Ovary (tissue), 3 donors: ENCODE data around the gene POLR1F.

Source experiments
- CTCF ChIP-seq, 3 donors: fragments of 450-650 bp in 2 of 3; fragments of 200-600 bp in 1 of 3; IDR thresholded peaks; one replicate each; pipeline versions ENCODE4 v1.5.1 to v1.8.0; 2016 to 2022; ENCODE audit warnings: antibody characterized with exemption in 3 of 3, mild to moderate bottlenecking in 1 of 3
- POLR2A ChIP-seq: fragments of 450-650 bp; IDR thresholded peaks from one replicate; pipeline ENCODE4 v1.6.1; 2017; ENCODE audit warnings: antibody characterized with exemption, mild to moderate bottlenecking, moderate library complexity
- donor health status: DM: no; HTN: no; CAD: no.

- peak in 1 of 3 donors; percentile 29 for TF ChIP-seq CTCF (IDR thresholded peaks at IDR 0.05)
- no peak for TF ChIP-seq POLR2A
Observed at GRCh38 chr7:19754521-19755116, 45.8 kb upstream of the POLR1F start.
